ENCODE measurements around the gene SLC12A8.

- TF ChIP-seq ZNF207 (IDR thresholded peaks at IDR 0.05; ENCODE audit: borderline replicate concordance) (no peak), SETDB1 (CRISPR knock-in tag; IDR thresholded peaks at IDR 0.05; ENCODE audit: borderline replicate concordance) (no peak), RAD21 (CRISPR knock-in tag; IDR thresholded peaks at IDR 0.05) (no peak), SMC3 (IDR thresholded peaks at IDR 0.05; ENCODE audit: low read length) (no peak), GABPA (IDR thresholded peaks at IDR 0.05; ENCODE audit: low read depth, low read length) (no peak), GABPA (CRISPR knock-in tag; IDR thresholded peaks at IDR 0.05; ENCODE audit: low read depth) (no peak), PATZ1 (CRISPR knock-in tag; IDR thresholded peaks at IDR 0.05) (no peak), CTCF (CRISPR knock-in tag; IDR thresholded peaks at IDR 0.05) (no peak)
These were observed 33.7 kb upstream of the SLC12A8 start for GRCh38 chr3:125246237-125246636.

Data from HepG2 (cell line).